Lower leg skin (tissue), 4 donors: Measurements from ENCODE around the gene FBXL22. TPM values are rescaled to one million over a fixed set of nuclear protein-coding genes. Genes with fewer than 3 reads are reported as not detected.
"Not testable (repeated sequence)": the region's sequence is repeated elsewhere in the genome, so short reads cannot be mapped to it uniquely, and the experiment has no call there.

ENCODE experiments used
- DNase-seq, 2 donors: peaks; one replicate each; pipeline ENCODE4 v3.0.0-alpha.2; 2019; ENCODE audit warnings: low spot score in 2 of 2
- H3K4me3 ChIP-seq: fragments of 200-600 bp; sonication (generic); 2 replicates; pipeline ENCODE4 v1.5.1; 2017; ENCODE audit warnings: mild to moderate bottlenecking, low read depth; ENCODE audit not compliant: poor library complexity, severe bottlenecking
- POLR2A ChIP-seq, 2 donors: fragments of 450-650 bp; IDR thresholded peaks; one replicate each; pipeline ENCODE4 v1.6.1; 2016 to 2017; ENCODE audit warnings: antibody characterized with exemption in 2 of 2, mild to moderate bottlenecking in 1 of 2, moderate library complexity in 1 of 2
- WGBS, 2 donors: methylation state at CpG; one replicate each; pipeline ENCODE4 v1.1.5; 2018; 5-methylcytosine and 5-hydroxymethylcytosine counted together
- intact Hi-C: fragments of 100-400 bp; cut with DNase I; formaldehyde crosslinking; loops from one replicate; pipeline ENCODE4 v1.15.0; 2023; ENCODE audit warnings: low total_unique reads
- total RNA-seq, 4 donors: library from RNA; depleted of rRNA; stranded (reverse); fragments of >200 nt; gene quantifications; one replicate each; pipeline ENCODE4 v1.1.0, GENCODE V29; 2016
- TF ChIP-seq, protein P1 (sequence below), 3 donors: fragments of 450-650 bp; IDR thresholded peaks; one replicate each; pipeline ENCODE4 v1.5.1; 2016; ENCODE audit warnings: antibody characterized with exemption in 3 of 3, mild to moderate bottlenecking in 3 of 3, moderate library complexity in 2 of 3

Gene FBXL22
- total RNA-seq, 4 donors from 2014 or later = 0.25 to 4.2 (median 1.2) TPM; not detected in 1

DNA sequence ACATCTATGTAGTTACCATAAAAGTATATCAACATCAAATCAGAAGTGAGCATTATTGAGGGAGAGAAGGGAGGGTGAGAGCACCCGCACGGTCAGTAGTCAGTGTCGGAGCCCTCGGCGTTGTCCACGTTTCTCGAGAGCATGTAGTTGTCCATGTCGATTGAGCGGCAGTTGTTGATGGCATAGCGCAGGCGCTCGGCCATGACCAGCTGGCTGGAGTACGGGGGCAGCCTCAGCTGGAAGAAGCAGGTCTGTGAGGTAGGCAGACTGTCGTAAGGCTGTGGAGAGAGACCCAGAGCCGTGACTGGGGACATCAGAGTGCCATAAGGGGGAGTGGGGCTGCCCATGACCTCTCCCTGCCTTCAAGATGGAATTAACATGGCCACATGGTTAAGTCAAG, 11.8 kb downstream of the FBXL22 start:
- no peak overlapping the region for H3K4me3 ChIP-seq
- intact Hi-C loops = no loop called here
- peak in 1 of 2 donors; percentile 49 for DNase-seq
- WGBS, 2 donors = 92 to 95% methylated on average over 15 of the region's 15 CpGs
- TF ChIP-seq, protein P1, sequence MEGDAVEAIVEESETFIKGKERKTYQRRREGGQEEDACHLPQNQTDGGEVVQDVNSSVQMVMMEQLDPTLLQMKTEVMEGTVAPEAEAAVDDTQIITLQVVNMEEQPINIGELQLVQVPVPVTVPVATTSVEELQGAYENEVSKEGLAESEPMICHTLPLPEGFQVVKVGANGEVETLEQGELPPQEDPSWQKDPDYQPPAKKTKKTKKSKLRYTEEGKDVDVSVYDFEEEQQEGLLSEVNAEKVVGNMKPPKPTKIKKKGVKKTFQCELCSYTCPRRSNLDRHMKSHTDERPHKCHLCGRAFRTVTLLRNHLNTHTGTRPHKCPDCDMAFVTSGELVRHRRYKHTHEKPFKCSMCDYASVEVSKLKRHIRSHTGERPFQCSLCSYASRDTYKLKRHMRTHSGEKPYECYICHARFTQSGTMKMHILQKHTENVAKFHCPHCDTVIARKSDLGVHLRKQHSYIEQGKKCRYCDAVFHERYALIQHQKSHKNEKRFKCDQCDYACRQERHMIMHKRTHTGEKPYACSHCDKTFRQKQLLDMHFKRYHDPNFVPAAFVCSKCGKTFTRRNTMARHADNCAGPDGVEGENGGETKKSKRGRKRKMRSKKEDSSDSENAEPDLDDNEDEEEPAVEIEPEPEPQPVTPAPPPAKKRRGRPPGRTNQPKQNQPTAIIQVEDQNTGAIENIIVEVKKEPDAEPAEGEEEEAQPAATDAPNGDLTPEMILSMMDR (IDR thresholded peaks at IDR 0.05) = no peak
- no peak for TF ChIP-seq POLR2A (IDR thresholded peaks at IDR 0.05)

DNA sequence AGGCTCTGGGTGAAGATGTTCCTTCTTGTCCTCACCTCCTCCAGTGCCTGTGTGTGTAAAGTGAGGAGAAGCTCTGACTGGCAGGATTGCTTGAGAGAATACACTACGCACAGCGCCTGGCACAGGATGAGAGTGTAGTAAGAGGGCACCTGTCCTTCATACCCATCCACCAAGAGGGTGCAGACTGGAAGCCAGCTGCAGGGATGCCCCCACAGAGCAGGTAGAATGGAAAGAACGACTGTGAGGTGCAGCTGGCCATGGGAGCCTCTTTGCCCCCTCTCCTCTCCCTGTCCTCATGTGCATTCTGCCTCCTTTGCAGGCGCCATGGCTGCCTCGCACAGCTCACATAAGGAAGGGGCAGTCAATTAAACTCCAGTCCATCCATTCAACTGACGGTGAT, 12.3 kb downstream of the FBXL22 start:
- TF ChIP-seq, protein P1 (IDR thresholded peaks at IDR 0.05) = no peak
- TF ChIP-seq POLR2A (IDR thresholded peaks at IDR 0.05) = no peak
- no peak overlapping the region for H3K4me3 ChIP-seq
- 87 to 92% methylated on average over 6 of the region's 6 CpGs for WGBS, 2 donors
- DNase-seq = peak in 1 of 2 donors; percentile 79
- intact Hi-C loops = no loop called here

DNA sequence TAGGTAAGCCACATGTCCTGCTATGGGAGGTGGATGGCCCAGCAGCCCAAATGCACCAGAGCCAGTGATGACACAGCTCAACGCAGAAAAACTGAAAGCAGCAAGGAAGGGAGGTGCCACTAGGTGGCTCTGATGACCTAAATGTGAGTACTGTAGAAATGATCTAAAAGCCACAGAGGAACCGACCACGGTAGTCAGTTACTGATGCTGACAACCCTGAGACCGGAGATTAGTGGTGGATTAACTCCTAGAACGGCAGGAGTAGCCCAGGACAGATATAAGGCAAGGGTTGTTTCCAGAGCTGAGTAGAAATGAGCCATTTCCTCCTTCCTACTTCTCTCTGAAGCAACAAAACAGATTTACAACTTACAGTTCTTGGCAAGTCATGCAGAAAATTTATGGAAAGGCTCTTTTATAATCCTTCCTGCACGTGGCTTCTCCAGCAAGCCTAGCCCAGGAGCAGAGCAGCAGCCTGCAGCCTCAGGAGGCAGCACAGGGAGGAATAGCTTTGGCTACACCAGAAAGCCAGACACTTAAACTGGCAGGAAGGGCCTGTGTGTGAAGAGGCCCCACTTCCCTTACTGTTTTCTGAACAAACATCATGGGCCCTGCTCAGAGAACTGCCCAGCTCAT, 13.1 kb downstream of the FBXL22 start:
- peak; percentile 60 to 87 for DNase-seq
- WGBS, 2 donors = 1 to 4% methylated on average over 6 of the region's 6 CpGs
- intact Hi-C loops = no loop called here

DNA sequence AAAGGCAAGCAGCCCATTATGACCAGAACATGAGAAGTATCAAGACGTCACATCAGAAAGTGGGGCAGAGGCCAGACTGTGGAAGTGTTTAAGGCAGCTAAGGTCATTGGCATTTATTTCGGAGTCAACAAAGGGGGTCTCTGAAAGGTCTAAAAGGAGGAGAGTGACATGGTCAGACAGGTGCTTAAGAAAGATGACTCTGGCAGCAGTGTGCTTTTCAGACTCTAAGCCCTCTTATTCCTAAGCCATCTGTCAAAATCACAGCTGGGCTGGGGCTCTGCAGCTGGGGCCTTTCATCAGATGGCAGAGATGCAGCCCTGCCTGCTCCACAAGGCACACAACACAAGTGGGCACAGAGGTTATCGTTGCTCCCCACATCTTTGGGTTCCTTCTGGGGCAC, 14.0 kb downstream of the FBXL22 start:
- 79% methylated on average over 3 of the region's 3 CpGs for WGBS, 2 donors
- no peak overlapping the region for H3K4me3 ChIP-seq
- peak in 1 of 2 donors; percentile 68 for DNase-seq
- intact Hi-C loops = no loop called here
- no peak for TF ChIP-seq POLR2A (IDR thresholded peaks at IDR 0.05)
- TF ChIP-seq, protein P1 (IDR thresholded peaks at IDR 0.05) = no peak

More for the DNA sequence above, 13.1 kb downstream of the FBXL22 start:
- H3K4me3 ChIP-seq = no peak overlapping the region
- TF ChIP-seq, protein P1 (IDR thresholded peaks at IDR 0.05) = peak in 1 of 3 donors; percentile 65
- no peak for TF ChIP-seq POLR2A (IDR thresholded peaks at IDR 0.05)

DNA sequence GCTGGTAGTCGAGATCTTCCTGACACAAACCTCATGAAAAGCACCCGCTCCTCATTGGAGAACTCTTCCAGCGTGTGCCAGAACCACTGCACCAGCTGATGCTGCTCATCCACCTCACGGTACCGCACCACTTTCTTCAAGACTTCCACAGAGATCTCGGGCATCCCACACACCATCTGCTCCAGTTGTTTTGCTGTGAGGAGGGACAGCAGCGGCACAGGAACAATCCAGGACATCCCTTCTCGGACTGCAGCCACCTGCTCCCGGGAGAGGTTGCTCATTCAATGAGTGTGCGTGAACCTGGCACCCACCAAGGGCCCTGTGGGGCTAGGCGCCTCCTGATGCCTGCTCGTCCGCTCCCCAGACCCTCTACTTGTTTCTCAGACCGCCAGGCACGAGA, 15.1 kb downstream of the FBXL22 start:
- WGBS, 2 donors = 92 to 96% methylated on average over 15 of the region's 15 CpGs
- TF ChIP-seq, protein P1 (IDR thresholded peaks at IDR 0.05) = no peak
- no peak for TF ChIP-seq POLR2A (IDR thresholded peaks at IDR 0.05)
- intact Hi-C loops = no loop called here
- no peak for DNase-seq
- H3K4me3 ChIP-seq = no peak overlapping the region

DNA sequence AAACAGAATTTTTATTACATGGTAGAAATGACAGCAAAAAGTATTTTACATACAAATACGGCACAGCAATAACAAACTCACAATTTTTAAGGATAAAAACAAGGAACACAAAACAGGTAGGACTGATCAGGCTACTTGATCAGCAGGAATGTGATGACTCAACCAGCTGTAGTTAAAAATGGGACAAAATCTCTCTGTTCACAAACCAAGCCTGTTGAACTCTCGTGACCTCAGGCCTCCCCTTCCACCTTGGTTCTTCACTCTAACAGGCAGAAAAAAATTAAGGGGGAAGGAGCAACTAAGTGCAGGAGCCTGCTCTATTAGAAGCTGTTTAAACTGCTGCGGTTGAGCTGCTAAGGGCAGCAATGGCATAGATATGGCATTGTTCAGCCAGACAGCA, 18.7 kb downstream of the FBXL22 start:
- intact Hi-C loops = no loop called here
- WGBS, 2 donors = 94 to 96% methylated on average over 3 of the region's 3 CpGs

DNA sequence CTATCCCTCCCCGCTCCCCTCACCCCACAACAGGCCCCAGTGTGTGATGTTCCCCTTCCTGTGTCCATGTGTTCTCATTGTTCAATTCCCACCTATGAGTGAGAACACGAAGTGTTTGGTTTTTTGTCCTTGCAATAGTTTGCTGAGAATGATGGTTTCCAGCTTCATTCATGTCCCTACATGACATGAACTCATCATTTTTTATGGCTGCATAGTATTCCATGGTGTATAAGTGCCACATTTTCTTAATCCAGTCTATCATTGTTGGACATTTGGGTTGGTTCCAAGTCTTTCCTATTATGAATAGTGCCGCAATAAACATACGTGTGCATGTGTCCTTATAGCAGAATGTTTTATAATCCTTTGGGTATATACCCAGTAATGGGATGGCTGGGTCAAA, 20.0 kb downstream of the FBXL22 start:
- intact Hi-C loops, H3K4me3 ChIP-seq, DNase-seq: not testable (repeated sequence)
- 99 to 100% methylated on average over 4 of the region's 4 CpGs for WGBS, 2 donors

More for the DNA sequence above, 18.7 kb downstream of the FBXL22 start:
- no peak overlapping the region for H3K4me3 ChIP-seq
- TF ChIP-seq POLR2A (IDR thresholded peaks at IDR 0.05) = no peak
- TF ChIP-seq, protein P1 (IDR thresholded peaks at IDR 0.05) = no peak
- DNase-seq = no peak

DNA sequence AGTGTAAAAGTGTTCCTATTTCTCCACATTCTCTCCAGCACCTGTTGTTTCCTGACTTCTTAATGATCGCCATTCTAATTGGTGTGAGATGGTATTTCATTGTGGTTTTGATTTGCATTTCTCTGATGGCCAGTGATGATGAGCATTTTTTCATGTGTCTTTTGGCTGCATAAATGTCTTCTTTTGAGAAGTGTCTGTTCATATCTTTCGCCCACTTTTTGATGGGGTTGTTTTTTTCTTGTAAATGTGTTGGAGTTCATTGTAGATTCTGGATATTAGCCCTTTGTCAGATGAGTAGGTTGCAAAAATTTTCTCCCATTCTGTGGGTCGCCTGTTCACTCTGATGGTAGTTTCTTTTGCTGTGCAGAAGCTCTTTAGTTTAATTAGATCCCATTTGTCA, 20.4 kb downstream of the FBXL22 start:
- intact Hi-C loops, DNase-seq, H3K4me3 ChIP-seq: not testable (repeated sequence)
- WGBS, 2 donors = 98% methylated on average over 3 of the region's 3 CpGs

DNA sequence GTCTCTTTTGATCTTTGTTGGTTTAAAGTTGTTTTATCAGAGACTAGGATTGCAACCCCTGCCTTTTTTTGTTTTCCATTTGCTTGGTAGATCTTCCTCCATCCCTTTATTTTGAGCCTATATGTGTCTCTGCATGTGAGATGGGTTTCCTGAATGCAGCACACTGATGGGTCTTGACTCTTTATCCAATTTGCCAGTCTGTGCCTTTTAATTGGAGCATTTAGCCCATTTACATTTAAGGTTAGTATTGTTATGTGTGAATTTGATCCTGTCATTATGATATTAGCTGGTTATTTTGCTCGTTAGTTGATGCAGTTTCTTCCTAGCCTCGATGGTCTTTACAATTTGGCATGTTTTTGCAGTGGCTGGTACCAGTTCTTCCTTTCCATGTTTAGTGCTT, 23.6 kb downstream of the FBXL22 start:
- WGBS, 2 donors = no CpG with 5 or more reads among the region's 2 CpGs
- H3K4me3 ChIP-seq, DNase-seq, intact Hi-C loops: not testable (repeated sequence)
